Motor neuron (in vitro differentiated cells): ENCODE data around the gene ITGA6. TPM values are rescaled to one million over a fixed set of nuclear protein-coding genes. Genes with fewer than 3 reads are reported as not detected.

Experiments used
- ATAC-seq, 8 experiments: fragments of 200-7000 bp; cut with Tn5 transposase; replicated peaks in 6 of 8; 2 replicates each; pipeline ENCODE4 v1.8.0; 2021; ENCODE audit warnings: mild to moderate bottlenecking in 8 of 8, moderate library complexity in 8 of 8
- H3K27ac ChIP-seq, 2 donors: fragments of 250-450 bp; sonication (Bioruptor Pico); 2 replicates each; pipeline ENCODE4 v1.9.0; 2021; ENCODE audit warnings: antibody characterized with exemption in 2 of 2, mild to moderate bottlenecking in 2 of 2, moderate library complexity in 1 of 2
- H3K4me1 ChIP-seq, 2 donors: fragments of 250-450 bp; sonication (Bioruptor Pico); replicated peaks in 1 of 2; 2 replicates each; pipeline ENCODE4 v1.6.1; 2021; ENCODE audit warnings: antibody characterized with exemption in 2 of 2, mild to moderate bottlenecking in 2 of 2, moderate library complexity in 1 of 2
- H3K4me3 ChIP-seq, 5 donors: fragments of 250-450 bp; sonication (Bioruptor Pico); 2 replicates each; pipeline ENCODE4 v1.9.0; 2021; ENCODE audit warnings: antibody characterized with exemption in 5 of 5, mild to moderate bottlenecking in 5 of 5, moderate library complexity in 4 of 5
- WGBS, 10 experiments: fragments of 450-650 bp; shearing (Covaris generic); methylation state at CpG; one replicate each; pipeline ENCODE4 v1.0.0; 2022; 5-methylcytosine and 5-hydroxymethylcytosine counted together
- in situ Hi-C, 9 experiments: fragments of 400-800 bp; cut with MboI; loops; one replicate each; pipeline ENCODE4 v1.15.0; 2021; ENCODE audit warnings: low sequenced_read_pairs in 9 of 9, low pct_unique_long_range_greater_than_20kb in 2 of 9; ENCODE audit not compliant: unreplicated experiment in 9 of 9
- total RNA-seq, 8 experiments: library from RNA; unstranded; fragments of 300-600 nt; gene quantifications; 2 replicates each; pipeline versions ENCODE4 v1.2.3 to v1.2.4, GENCODE V29; 2022

The ITGA6 gene
- total RNA-seq, 8 experiments from 2014 or later, result 3.4 to 68.2 (median 26.1) TPM

- WGBS, 10 experiments, result 74 to 100% (median 95%) methylated on average over 1 to 5 of the region's 5 CpGs; no CpG with 5 or more reads in 1 of the 10 experiments
- in situ Hi-C loops, result loop anchor here in 4 of 9 experiments (10.0 to 25.0 kb wide), 2 partner anchors 277 to 290 kb away; no protein-coding TSS in a partner anchor
Measured at GRCh38 chr2:172451923-172452322, 24.5 kb downstream of the ITGA6 start.

GRCh38 chr2:172452845-172453244 is 25.5 kb downstream of the ITGA6 start:
- ATAC-seq, result no peak
- WGBS, 10 experiments, result 40 to 100% (median 85%) methylated on average over 1 to 2 of the region's 2 CpGs; no CpG with 5 or more reads in 2 of the 10 experiments
- no peak overlapping the region for H3K4me3 ChIP-seq
- H3K27ac ChIP-seq, result no peak overlapping the region
- in situ Hi-C loops, result loop anchor here in 4 of 9 experiments (10.0 to 25.0 kb wide), 2 partner anchors 278 to 291 kb away; no protein-coding TSS in a partner anchor
- H3K4me1 ChIP-seq, result no peaks in the 10 kb centered on the region

More at GRCh38 chr2:172451923-172452322, 24.5 kb downstream of the ITGA6 start:
- Histone ChIP-seq H3K27ac (no peak overlapping the region), H3K4me1 (no peaks in the 10 kb centered on the region), H3K4me3 (no peak overlapping the region)
- ATAC-seq, result no peak

GRCh38 chr2:172454404-172455120 is 27.2 kb downstream of the ITGA6 start:
- ATAC-seq, result no peak

GRCh38 chr2:172455121-172455515 is 27.7 kb downstream of the ITGA6 start:
- in situ Hi-C loops, result loop anchor here in 4 of 9 experiments (10.0 to 25.0 kb wide), 2 partner anchors 280 to 293 kb away; no protein-coding TSS in a partner anchor
- no peak overlapping the region for H3K27ac ChIP-seq
- peak in 1 of 8 experiments; percentile 26 for ATAC-seq
- no peak overlapping the region for H3K4me3 ChIP-seq
- 0 to 100% (median 68%) methylated on average over 1 to 4 of the region's 4 CpGs; no CpG with 5 or more reads in 3 of the 10 experiments for WGBS, 10 experiments
- no peaks in the 10 kb centered on the region for H3K4me1 ChIP-seq

More at GRCh38 chr2:172454404-172455120, 27.2 kb downstream of the ITGA6 start:
- Histone ChIP-seq H3K27ac (no peak overlapping the region), H3K4me3 (no peak overlapping the region), H3K4me1 (no peaks in the 10 kb centered on the region)
- in situ Hi-C loops, result loop anchor here in 4 of 9 experiments (10.0 to 25.0 kb wide), 2 partner anchors 280 to 292 kb away; no protein-coding TSS in a partner anchor
- 43 to 100% (median 78%) methylated on average over 2 to 6 of the region's 6 CpGs; no CpG with 5 or more reads in 2 of the 10 experiments for WGBS, 10 experiments

- Histone ChIP-seq H3K4me1 (no peaks in the 10 kb centered on the region), H3K27ac (no peak overlapping the region), H3K4me3 (no peak overlapping the region)
- WGBS, 10 experiments, result 0 to 100% (median 68%) methylated on average over 1 to 3 of the region's 4 CpGs; no CpG with 5 or more reads in 2 of the 10 experiments
- ATAC-seq, result peak in 2 of 8 experiments; percentile 41 to 59
- in situ Hi-C loops, result loop anchor here in 4 of 9 experiments (10.0 to 25.0 kb wide), 2 partner anchors 281 to 294 kb away; no protein-coding TSS in a partner anchor
Measured at GRCh38 chr2:172456002-172456401, 28.6 kb downstream of the ITGA6 start.

GRCh38 chr2:172457536-172457935 is 30.1 kb downstream of the ITGA6 start:
- no peak for ATAC-seq
- in situ Hi-C loops, result loop anchor here in 4 of 9 experiments (10.0 to 25.0 kb wide), 2 partner anchors 283 to 295 kb away; no protein-coding TSS in a partner anchor
- Histone ChIP-seq H3K4me3 (no peak overlapping the region), H3K4me1 (peaks cover 4 to 9% of the 10 kb centered on the region in 2 donors), H3K27ac (no peak overlapping the region)
- WGBS, 10 experiments, result 58 to 100% (median 91%) methylated on average over 2 to 4 of the region's 4 CpGs

- in situ Hi-C loops, result loop anchor here in 4 of 9 experiments (10.0 to 25.0 kb wide), 2 partner anchors 284 to 296 kb away; no protein-coding TSS in a partner anchor
- peaks cover 4 to 9% of the 10 kb centered on the region in 2 donors for H3K4me1 ChIP-seq
- H3K4me3 ChIP-seq, result no peak overlapping the region
- peak in 1 of 8 experiments; percentile 48 for ATAC-seq
- H3K27ac ChIP-seq, result no peak overlapping the region
- 20 to 94% (median 79%) methylated on average over 1 to 4 of the region's 4 CpGs for WGBS, 10 experiments
Measured at GRCh38 chr2:172458561-172459124, 31.3 kb downstream of the ITGA6 start.

GRCh38 chr2:172460780-172461201 is 33.4 kb downstream of the ITGA6 start:
- in situ Hi-C loops, result loop anchor here in 8 of 9 experiments (5.0 to 25.0 kb wide), 3 partner anchors 286 to 298 kb away; no protein-coding TSS in a partner anchor
- WGBS, 10 experiments, result 50 to 100% (median 82%) methylated on average over 1 of the region's 1 CpG; no CpG with 5 or more reads in 2 of the 10 experiments
- Histone ChIP-seq H3K4me1 (peaks cover 9% of the 10 kb centered on the region in 2 donors), H3K27ac (no peak overlapping the region), H3K4me3 (no peak overlapping the region)
- no peak for ATAC-seq

GRCh38 chr2:172461591-172462372 is 34.4 kb downstream of the ITGA6 start:
- no peak overlapping the region for H3K27ac ChIP-seq
- in situ Hi-C loops, result loop anchor here in 8 of 9 experiments (5.0 to 25.0 kb wide), 3 partner anchors 287 to 299 kb away; no protein-coding TSS in a partner anchor

GRCh38 chr2:172462373-172462848 is 35.0 kb downstream of the ITGA6 start:
- in situ Hi-C loops, result loop anchor here in 8 of 9 experiments (5.0 to 25.0 kb wide), 3 partner anchors 288 to 300 kb away; no protein-coding TSS in a partner anchor

More at GRCh38 chr2:172461591-172462372, 34.4 kb downstream of the ITGA6 start:
- WGBS, 10 experiments, result 22 to 80% (median 33%) methylated on average over 3 to 7 of the region's 11 CpGs; no CpG with 5 or more reads in 5 of the 10 experiments
- peak; percentile 27 to 88 (median 70) for ATAC-seq
- no peak overlapping the region for H3K4me3 ChIP-seq
- H3K4me1 ChIP-seq, result peaks cover 9% of the 10 kb centered on the region in 2 donors

GRCh38 chr2:172462849-172463381 is 35.5 kb downstream of the ITGA6 start:
- no peak for ATAC-seq
- 19 to 90% (median 80%) methylated on average over 2 to 5 of the region's 5 CpGs; no CpG with 5 or more reads in 3 of the 10 experiments for WGBS, 10 experiments
- no peak overlapping the region for H3K27ac ChIP-seq
- in situ Hi-C loops, result loop anchor here in 8 of 9 experiments (5.0 to 25.0 kb wide), 3 partner anchors 288 to 301 kb away; no protein-coding TSS in a partner anchor
- H3K4me3 ChIP-seq, result no peak overlapping the region
- peaks cover 9% of the 10 kb centered on the region in 2 donors for H3K4me1 ChIP-seq

More at GRCh38 chr2:172462373-172462848, 35.0 kb downstream of the ITGA6 start:
- no peak for ATAC-seq
- no peak overlapping the region for H3K4me3 ChIP-seq
- H3K27ac ChIP-seq, result no peak overlapping the region
- WGBS, 10 experiments, result 40 to 83% (median 67%) methylated on average over 2 to 8 of the region's 11 CpGs; no CpG with 5 or more reads in 3 of the 10 experiments
- peaks cover 9% of the 10 kb centered on the region in 2 donors for H3K4me1 ChIP-seq
